Gastroesophageal sphincter (tissue), 4 donors: ENCODE measurements around the gene ICE1. TPM values are rescaled to one million over a fixed set of nuclear protein-coding genes. Genes with fewer than 3 reads are reported as not detected.
"Not testable (repeated sequence)": the region's sequence is repeated elsewhere in the genome, so short reads cannot be mapped to it uniquely, and the experiment has no call there.

Experiments
- ATAC-seq: fragments of 150-250 bp; one replicate; pipeline ENCODE4 v1.9.1; 2016; ENCODE audit warnings: mild to moderate bottlenecking, moderate library complexity
- H3K27ac ChIP-seq, 4 donors: fragments of 200-600 bp; sonication (generic) in 3 of 4; 1 replicate in 3 of 4; 2 replicates in 1 of 4; pipeline ENCODE4 v1.5.1; 2016 to 2019
- H3K27me3 ChIP-seq: fragments of 200-600 bp; sonication (generic); one replicate; pipeline ENCODE4 v1.5.1; 2019
- H3K36me3 ChIP-seq, 2 donors: fragments of 200-600 bp; sonication (generic); one replicate each; pipeline ENCODE4 v1.5.1; 2019; ENCODE audit warnings: control low read depth in 1 of 2
- H3K4me1 ChIP-seq, 3 donors: fragments of 200-600 bp; sonication (generic); 1 replicate in 2 of 3; 2 replicates in 1 of 3; pipeline ENCODE4 v1.5.1; 2016 to 2019; ENCODE audit warnings: control low read depth in 2 of 3
- H3K4me3 ChIP-seq, 2 donors: fragments of 200-600 bp; sonication (generic); one replicate each; pipeline ENCODE4 v1.5.1; 2019; ENCODE audit warnings: mild to moderate bottlenecking in 1 of 2, moderate library complexity in 1 of 2
- H3K9me3 ChIP-seq, 3 donors: fragments of 200-600 bp; sonication (generic); one replicate each; pipeline ENCODE4 v1.5.1; 2017 to 2019; ENCODE audit warnings: control low read depth in 2 of 3
- CTCF ChIP-seq, 4 experiments: fragments of 200-600 bp in 2 of 4; fragments of 450-650 bp in 2 of 4; sonication (generic) in 1 of 4; IDR thresholded peaks; one replicate each; pipeline ENCODE4 v1.5.1; 2017 to 2019; ENCODE audit warnings: antibody characterized with exemption in 4 of 4, mild to moderate bottlenecking in 2 of 4, moderate library complexity in 2 of 4
- EP300 ChIP-seq: sonication (generic); formaldehyde crosslinking; IDR thresholded peaks from one replicate; pipeline ENCODE4 v1.6.1; 2017; ENCODE audit warnings: antibody characterized with exemption, mild to moderate bottlenecking
- POLR2A ChIP-seq, 2 donors: fragments of 450-650 bp; IDR thresholded peaks; one replicate each; pipeline ENCODE4 v1.6.1; 2017; ENCODE audit warnings: antibody characterized with exemption in 2 of 2, mild to moderate bottlenecking in 2 of 2, moderate library complexity in 1 of 2
- POLR2AphosphoS5 ChIP-seq: sonication (generic); formaldehyde crosslinking; IDR thresholded peaks from one replicate; pipeline ENCODE4 v1.6.1; 2017; ENCODE audit warnings: antibody characterized with exemption
- WGBS, 2 donors: methylation state at CpG; one replicate each; pipeline ENCODE4 v1.1.5; 2018; ENCODE audit warnings: low coverage in 1 of 2; 5-methylcytosine and 5-hydroxymethylcytosine counted together
- total RNA-seq, 4 donors: library from RNA; depleted of rRNA; stranded (reverse); fragments of >200 nt; gene quantifications; one replicate each; pipeline ENCODE4 v1.1.0, GENCODE V29; 2016

Gene ICE1
- total RNA-seq, 4 donors from 2014 or later, result 28.0 to 41.6 (median 34.7) TPM

GRCh38 chr5:5467737-5468136 is 45.3 kb downstream of the ICE1 start:
- H3K36me3 ChIP-seq, result peaks cover 0 to 70% of the 10 kb centered on the region in 2 donors
- 84 to 88% methylated on average over 4 of the region's 4 CpGs for WGBS, 2 donors
- H3K4me3 ChIP-seq, result no peak overlapping the region
- H3K27ac ChIP-seq, result no peak overlapping the region
- no peak for TF ChIP-seq POLR2AphosphoS5
- no peak for TF ChIP-seq POLR2A (IDR thresholded peaks at IDR 0.05)
- TF ChIP-seq EP300, result no peak
- TF ChIP-seq CTCF (IDR thresholded peaks at IDR 0.05), result no peak
- no peaks in the 10 kb centered on the region for H3K9me3 ChIP-seq
- ATAC-seq, result no peak
- no peaks in the 10 kb centered on the region for H3K27me3 ChIP-seq
- no peaks in the 10 kb centered on the region for H3K4me1 ChIP-seq

- H3K36me3 ChIP-seq, result peaks cover 0 to 65% of the 10 kb centered on the region in 2 donors
- H3K9me3 ChIP-seq, result no peaks in the 10 kb centered on the region
Observed at GRCh38 chr5:5470933-5471332, 48.5 kb downstream of the ICE1 start.

GRCh38 chr5:5473226-5473625 is 50.7 kb downstream of the ICE1 start:
- peaks cover 0 to 65% of the 10 kb centered on the region in 2 donors for H3K36me3 ChIP-seq
- no peaks in the 10 kb centered on the region for H3K27me3 ChIP-seq
- H3K4me3 ChIP-seq, result no peak overlapping the region
- no peaks in the 10 kb centered on the region for H3K4me1 ChIP-seq
- ATAC-seq, result no peak
- H3K9me3 ChIP-seq, result no peaks in the 10 kb centered on the region
- no peak overlapping the region for H3K27ac ChIP-seq
- 87 to 100% methylated on average over 2 of the region's 2 CpGs for WGBS, 2 donors
- TF ChIP-seq POLR2A (IDR thresholded peaks at IDR 0.05) (no peak), CTCF (IDR thresholded peaks at IDR 0.05) (no peak), EP300 (no peak), POLR2AphosphoS5 (no peak)

More at GRCh38 chr5:5470933-5471332, 48.5 kb downstream of the ICE1 start:
- Histone ChIP-seq H3K27me3 (no peaks in the 10 kb centered on the region), H3K4me3 (no peak overlapping the region), H3K27ac (no peak overlapping the region), H3K4me1 (no peaks in the 10 kb centered on the region)
- TF ChIP-seq EP300 (no peak), CTCF (IDR thresholded peaks at IDR 0.05) (no peak), POLR2AphosphoS5 (no peak), POLR2A (IDR thresholded peaks at IDR 0.05) (no peak)
- no peak for ATAC-seq

- H3K36me3 ChIP-seq, result peaks cover 0 to 58% of the 10 kb centered on the region in 2 donors
- TF ChIP-seq CTCF (IDR thresholded peaks at IDR 0.05) (no peak), POLR2AphosphoS5 (no peak), EP300 (no peak), POLR2A (IDR thresholded peaks at IDR 0.05) (no peak)
- ATAC-seq, result no peak
- no peak overlapping the region for H3K27ac ChIP-seq
- no peaks in the 10 kb centered on the region for H3K4me1 ChIP-seq
- H3K4me3 ChIP-seq, result no peak overlapping the region
- no peaks in the 10 kb centered on the region for H3K27me3 ChIP-seq
- no peaks in the 10 kb centered on the region for H3K9me3 ChIP-seq
- WGBS, 2 donors, result 77 to 92% methylated on average over 5 of the region's 5 CpGs
Observed at GRCh38 chr5:5474961-5475360, 52.5 kb downstream of the ICE1 start.

GRCh38 chr5:5475975-5476374 is 53.5 kb downstream of the ICE1 start:
- Histone ChIP-seq H3K4me1 (no peaks in the 10 kb centered on the region), H3K27ac (no peak overlapping the region), H3K4me3 (no peak overlapping the region), H3K9me3 (no peaks in the 10 kb centered on the region), H3K36me3 (peaks cover 0 to 61% of the 10 kb centered on the region in 2 donors), H3K27me3 (no peaks in the 10 kb centered on the region)
- no peak for ATAC-seq
- no peak for TF ChIP-seq POLR2AphosphoS5
- no peak for TF ChIP-seq CTCF (IDR thresholded peaks at IDR 0.05)
- no peak for TF ChIP-seq POLR2A (IDR thresholded peaks at IDR 0.05)
- TF ChIP-seq EP300, result no peak
- WGBS, 2 donors, result 98 to 100% methylated on average over 2 of the region's 2 CpGs

GRCh38 chr5:5479578-5479977 is 57.1 kb downstream of the ICE1 start:
- not testable (repeated sequence) for H3K4me3 ChIP-seq, H3K27ac ChIP-seq, ATAC-seq, H3K27me3 ChIP-seq, H3K4me1 ChIP-seq, H3K9me3 ChIP-seq
- no CpG with 5 or more reads among the region's 1 CpG for WGBS, 2 donors
- peaks cover 0 to 76% of the 10 kb centered on the region in 2 donors for H3K36me3 ChIP-seq
